Gastrocnemius medialis (tissue), 4 donors: ENCODE data around the gene CDR2. TPM values are rescaled to one million over a fixed set of nuclear protein-coding genes. Genes with fewer than 3 reads are reported as not detected.

Experiments used
- ATAC-seq, 2 donors: fragments of 150-250 bp; one replicate each; pipeline ENCODE4 v1.9.1; 2016
- DNase-seq, 2 donors: peaks; one replicate each; pipeline ENCODE4 v3.0.0-alpha.2; 2019
- H3K27ac ChIP-seq, 4 donors: fragments of 200-600 bp; sonication (generic); 1 replicate in 1 of 4; 2 replicates in 3 of 4; pipeline ENCODE4 v1.5.1; 2016 to 2018; ENCODE audit warnings: mild to moderate bottlenecking in 2 of 4, moderate library complexity in 1 of 4
- H3K27me3 ChIP-seq, 3 donors: fragments of 200-600 bp; sonication (generic) in 2 of 3; 1 replicate in 1 of 3; 2 replicates in 2 of 3; pipeline versions ENCODE4 v1.5.1 to v1.6.0; 2016 to 2019; ENCODE audit warnings: mild to moderate bottlenecking in 1 of 3, moderate library complexity in 1 of 3
- H3K36me3 ChIP-seq, 2 donors: fragments of 200-600 bp; sonication (generic) in 1 of 2; one replicate each; pipeline ENCODE4 v1.5.1; 2017 to 2018
- H3K4me1 ChIP-seq, 2 donors: fragments of 200-600 bp; sonication (generic) in 1 of 2; one replicate each; pipeline ENCODE4 v1.5.1; 2016 to 2017; ENCODE audit warnings: mild to moderate bottlenecking in 2 of 2
- H3K4me3 ChIP-seq, 4 donors: fragments of 200-600 bp; sonication (generic) in 3 of 4; 1 replicate in 1 of 4; 2 replicates in 3 of 4; pipeline ENCODE4 v1.5.1; 2016 to 2019; ENCODE audit warnings: mild to moderate bottlenecking in 2 of 4
- H3K9me3 ChIP-seq, 3 donors: fragments of 200-600 bp; sonication (generic) in 2 of 3; 1 replicate in 1 of 3; 2 replicates in 2 of 3; pipeline ENCODE4 v1.5.1; 2016 to 2019
- CTCF ChIP-seq, 5 experiments: fragments of 450-650 bp in 3 of 5; fragments of 200-600 bp in 2 of 5; sonication (generic) in 2 of 5; IDR thresholded peaks in 4 of 5; conservative IDR thresholded peaks in 1 of 5; 1 replicate in 4 of 5; 2 replicates in 1 of 5; pipeline ENCODE4 v1.5.1; 2016 to 2019; ENCODE audit warnings: antibody characterized with exemption in 5 of 5, mild to moderate bottlenecking in 3 of 5, moderate library complexity in 3 of 5
- POLR2A ChIP-seq, 2 donors: fragments of 450-650 bp; IDR thresholded peaks; one replicate each; pipeline ENCODE4 v1.6.1; 2017; ENCODE audit warnings: antibody characterized with exemption in 2 of 2, mild to moderate bottlenecking in 2 of 2, moderate library complexity in 2 of 2
- in situ Hi-C, 4 donors: fragments of 200-750 bp; cut with MboI; loops; one replicate each; pipeline versions ENCODE4 v1.15.0 to v1.8.0; 2017; ENCODE audit warnings: low sequenced_read_pairs in 4 of 4
- intact Hi-C: fragments of 100-400 bp; cut with DNase I; formaldehyde crosslinking; loops from one replicate; pipeline ENCODE4 v1.15.1; 2023; ENCODE audit warnings: low total_unique reads
- total RNA-seq, 4 donors: library from RNA; depleted of rRNA; stranded (reverse); fragments of >200 nt; gene quantifications; one replicate each; pipeline versions ENCODE4 v1.1.0 to v1.2.3, GENCODE V29; 2016

CDR2 gene
- total RNA-seq, 4 donors from 2014 or later = 4.1 to 7.6 (median 7.3) TPM

DNA sequence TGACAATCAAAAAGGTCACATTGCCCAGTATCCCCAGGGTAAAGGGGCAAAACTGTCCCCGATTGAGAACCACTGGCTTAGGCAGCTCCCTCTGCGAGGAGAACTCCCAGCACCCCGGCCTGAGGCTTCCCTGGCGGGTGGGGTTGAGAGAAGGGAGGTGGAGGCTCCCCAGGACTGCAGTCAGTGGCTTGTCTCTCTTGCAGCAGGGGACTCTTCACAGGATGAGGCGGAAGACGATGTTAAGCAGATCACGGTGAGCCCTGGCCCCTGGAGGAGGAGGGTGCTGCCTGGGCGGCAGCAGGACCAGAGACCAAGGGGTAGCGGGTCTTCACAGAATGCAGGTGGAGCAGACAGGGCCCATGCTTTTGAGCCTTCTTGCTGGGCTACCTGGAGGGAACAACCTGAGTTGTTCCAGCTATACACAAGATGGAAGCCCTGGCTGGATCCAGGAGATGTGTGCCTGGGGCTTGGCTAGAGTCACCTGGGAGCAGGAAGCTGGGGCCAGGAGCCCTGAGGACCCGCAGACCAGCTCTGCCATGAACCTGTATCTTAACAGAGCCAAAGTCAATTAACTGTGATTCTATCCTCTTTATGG is 60.4 kb downstream of the CDR2 start:
- H3K36me3 ChIP-seq = peaks cover 3 to 96% of the 10 kb centered on the region in 2 donors
- DNase-seq (no peak), ATAC-seq (no peak)
- H3K9me3 ChIP-seq = no peaks in the 10 kb centered on the region
- TF ChIP-seq CTCF (IDR thresholded peaks at IDR 0.05 in 4 of 5, conservative IDR thresholded peaks at IDR 0.05 in 1 of 5) = no peak
- TF ChIP-seq POLR2A (IDR thresholded peaks at IDR 0.05) = no peak
- no peaks in the 10 kb centered on the region for H3K27me3 ChIP-seq
- intact Hi-C loops (no loop called here), in situ Hi-C loops (no loop called here)
- H3K4me3 ChIP-seq = no peak overlapping the region
- H3K4me1 ChIP-seq = peaks cover 0 to 10% of the 10 kb centered on the region in 2 donors
- no peak overlapping the region for H3K27ac ChIP-seq

DNA sequence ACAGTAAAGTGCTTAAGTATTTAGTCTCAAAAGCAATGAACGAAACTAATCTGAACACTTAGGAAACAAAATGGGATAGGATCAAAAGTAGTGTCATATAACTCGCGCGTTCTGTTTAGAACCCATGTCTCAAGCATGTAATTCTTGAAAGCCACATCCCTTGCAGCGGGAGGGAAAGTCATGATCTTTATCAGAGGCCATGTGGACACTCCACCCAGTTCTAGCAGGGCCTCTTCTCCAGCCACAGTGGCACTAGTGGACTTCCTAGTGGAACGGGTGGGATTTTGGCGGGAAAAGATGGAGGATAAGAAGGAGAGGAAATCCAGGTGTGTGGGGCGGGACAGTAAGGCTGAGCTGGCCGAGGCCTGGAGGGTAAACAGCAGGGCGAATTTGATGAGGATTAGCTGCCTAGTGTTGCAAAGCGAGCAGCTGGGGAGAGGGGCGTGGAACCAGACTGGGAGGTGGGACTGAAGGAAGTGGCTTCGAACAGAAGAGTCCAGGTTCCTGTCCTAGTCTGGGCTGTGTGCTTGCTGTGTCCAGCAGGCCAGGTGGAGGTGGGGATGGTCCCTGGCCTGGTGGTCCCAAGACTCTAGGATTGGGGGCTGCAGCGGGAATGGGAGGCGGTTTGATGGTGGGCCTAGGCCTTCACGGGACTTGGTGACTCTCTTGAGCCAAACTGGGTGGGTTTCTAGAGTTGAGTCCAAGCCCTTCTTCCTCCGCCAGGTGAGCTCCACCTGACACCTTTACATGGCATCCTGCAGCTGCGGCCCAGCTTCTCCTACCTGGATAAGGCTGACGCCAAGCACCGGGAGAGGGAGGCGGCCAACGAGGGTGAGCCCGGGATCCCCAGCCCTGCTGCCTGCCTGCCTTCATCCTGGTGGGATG is 61.3 kb downstream of the CDR2 start:
- Histone ChIP-seq H3K9me3 (no peaks in the 10 kb centered on the region), H3K4me1 (peaks cover 0 to 5% of the 10 kb centered on the region in 2 donors), H3K36me3 (peaks cover 3 to 97% of the 10 kb centered on the region in 2 donors), H3K27me3 (no peaks in the 10 kb centered on the region), H3K4me3 (no peak overlapping the region), H3K27ac (no peak overlapping the region)
- ATAC-seq (no peak), DNase-seq (no peak)
- TF ChIP-seq CTCF (IDR thresholded peaks at IDR 0.05 in 4 of 5, conservative IDR thresholded peaks at IDR 0.05 in 1 of 5) = no peak
- no peak for TF ChIP-seq POLR2A (IDR thresholded peaks at IDR 0.05)
- intact Hi-C loops (no loop called here), in situ Hi-C loops (no loop called here)

- in situ Hi-C loops = no loop called here
- Histone ChIP-seq H3K27ac (no peak overlapping the region), H3K4me1 (no peaks in the 10 kb centered on the region), H3K36me3 (peaks cover 3 to 100% of the 10 kb centered on the region in 2 donors), H3K9me3 (no peaks in the 10 kb centered on the region), H3K27me3 (no peaks in the 10 kb centered on the region), H3K4me3 (no peak overlapping the region)
- intact Hi-C loops = no loop called here
- no peak for TF ChIP-seq CTCF (IDR thresholded peaks at IDR 0.05 in 4 of 5, conservative IDR thresholded peaks at IDR 0.05 in 1 of 5)
- no peak for TF ChIP-seq POLR2A (IDR thresholded peaks at IDR 0.05)
- ATAC-seq (no peak), DNase-seq (no peak)
Observed at GRCh38 chr16:22311520-22311919, 62.9 kb downstream of the CDR2 start.

- Histone ChIP-seq H3K27me3 (no peaks in the 10 kb centered on the region), H3K9me3 (no peaks in the 10 kb centered on the region), H3K27ac (no peak overlapping the region), H3K36me3 (peaks cover 3 to 100% of the 10 kb centered on the region in 2 donors), H3K4me1 (no peaks in the 10 kb centered on the region), H3K4me3 (no peak overlapping the region)
- DNase-seq (no peak), ATAC-seq (no peak)
- intact Hi-C loops (no loop called here), in situ Hi-C loops (no loop called here)
- no peak for TF ChIP-seq CTCF (IDR thresholded peaks at IDR 0.05 in 4 of 5, conservative IDR thresholded peaks at IDR 0.05 in 1 of 5)
- no peak for TF ChIP-seq POLR2A (IDR thresholded peaks at IDR 0.05)
Observed at GRCh38 chr16:22308824-22309520, 65.4 kb downstream of the CDR2 start.
